HL-60 (cell line): ENCODE data around the gene DIP2C.
"Not testable (repeated sequence)": the region's sequence is repeated elsewhere in the genome, so short reads cannot be mapped to it uniquely, and the experiment has no call there.

ENCODE experiments used
- DNase-seq, 2 experiments: peaks; one replicate each; pipeline ENCODE4 v3.0.0-alpha.2; 2010 to 2020; ENCODE audit warnings: low read depth in 1 of 2, low spot score in 1 of 2
- H3K27ac ChIP-seq: fragments of 250-450 bp; sonication (Bioruptor Pico); replicated peaks from 2 replicates; pipeline ENCODE4 v1.5.1; 2020; ENCODE audit warnings: mild to moderate bottlenecking, moderate library complexity
- H3K27me3 ChIP-seq: fragments of 250-450 bp; sonication (Bioruptor Pico); 2 replicates; pipeline ENCODE4 v1.5.1; 2021; ENCODE audit warnings: mild to moderate bottlenecking, moderate library complexity; ENCODE audit not compliant: insufficient read depth, poor library complexity, severe bottlenecking
- H3K4me3 ChIP-seq: replicated peaks from 2 replicates; pipeline ENCODE4 v1.5.1; 2011; ENCODE audit warnings: mild to moderate bottlenecking, control low read depth, low read length; ENCODE audit not compliant: insufficient read depth
- GABPA ChIP-seq: IDR thresholded peaks from 2 replicates; pipeline ENCODE4 v1.6.1; 2012; ENCODE audit warnings: low read depth
- POLR2AphosphoS5 ChIP-seq: IDR thresholded peaks from 2 replicates; pipeline ENCODE4 v1.6.1; 2012; ENCODE audit warnings: low read depth
- SPI1 ChIP-seq: IDR thresholded peaks from 2 replicates; pipeline ENCODE4 v1.6.1; 2012; ENCODE audit warnings: low read depth, mild to moderate bottlenecking, borderline replicate concordance
- TF ChIP-seq, protein P1 (sequence below): IDR thresholded peaks from one replicate; pipeline ENCODE4 v1.5.1; 2011; ENCODE audit warnings: low read length, control low read depth, inconsistent platforms; ENCODE audit not compliant: insufficient read depth
- TF ChIP-seq, protein P2 (sequence below): IDR thresholded peaks from 2 replicates; pipeline ENCODE4 v1.6.1; 2012; ENCODE audit warnings: low read depth; ENCODE audit not compliant: insufficient replicate concordance

Gene DIP2C

DNA sequence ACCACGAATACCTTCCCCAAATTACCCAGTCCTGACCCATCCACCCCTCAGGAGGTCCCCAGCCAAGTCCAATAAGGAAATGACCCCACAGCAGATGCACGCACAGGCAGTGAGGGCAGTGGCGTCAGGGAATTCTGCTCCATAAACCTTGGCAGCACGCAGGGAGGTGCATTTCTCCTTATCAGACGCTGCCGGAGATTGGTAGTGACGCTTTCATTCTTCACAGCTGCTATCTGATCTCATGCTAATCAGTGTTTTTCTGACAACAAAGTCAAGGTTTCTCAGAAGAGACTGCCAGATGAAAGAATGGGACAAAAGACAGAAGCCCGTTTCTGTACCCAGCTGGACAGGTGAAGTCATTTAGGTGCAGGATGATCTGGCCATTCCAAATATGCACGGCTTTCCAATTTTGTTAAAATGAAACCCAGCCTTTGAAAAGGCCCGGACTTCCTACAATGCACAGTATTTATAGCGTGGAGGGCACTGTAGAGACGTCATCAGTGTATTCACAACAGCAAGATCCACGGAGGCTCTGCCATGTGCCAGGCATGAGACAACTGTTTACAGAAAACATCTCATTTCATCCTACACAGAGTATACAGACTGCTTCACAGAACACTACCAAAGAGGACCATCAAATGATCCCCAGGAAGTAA is 35.3 kb downstream of the DIP2C start:
- no peak for DNase-seq

DNA sequence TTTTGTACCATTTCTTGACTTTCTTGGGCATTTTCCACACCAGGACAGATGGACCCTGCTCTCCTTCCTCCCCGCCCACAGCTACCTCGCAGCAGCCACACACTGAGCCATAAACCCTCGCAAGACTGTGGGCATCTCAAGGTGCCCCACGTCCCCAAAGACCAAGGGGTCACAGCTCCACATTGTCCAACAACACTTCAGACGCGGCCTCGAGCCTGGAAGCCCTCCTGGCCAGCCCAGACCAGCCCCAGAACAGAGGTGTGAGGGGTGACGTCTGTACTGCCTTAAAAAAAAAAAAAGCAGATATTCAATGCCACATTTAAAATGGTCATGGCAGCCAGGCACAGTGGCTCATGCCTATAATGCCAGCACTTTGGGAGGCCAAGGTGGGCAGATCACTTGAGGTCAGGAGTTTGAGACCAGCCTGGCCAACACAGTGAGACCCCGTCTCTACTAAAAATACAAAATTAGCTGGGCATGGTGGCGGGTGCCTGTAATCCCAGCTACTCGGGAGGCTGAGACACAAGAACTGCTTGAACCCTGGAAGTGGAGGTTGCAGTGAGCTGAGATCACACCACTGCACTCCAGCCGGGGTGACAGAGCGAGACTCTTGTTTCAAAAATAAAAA is 36.5 kb downstream of the DIP2C start:
- not testable (repeated sequence) for H3K27me3 ChIP-seq, DNase-seq, H3K27ac ChIP-seq, H3K4me3 ChIP-seq

More for the DNA sequence above, 35.3 kb downstream of the DIP2C start:
- TF ChIP-seq POLR2AphosphoS5 (no peak), SPI1 (no peak)
- TF ChIP-seq, protein P1, sequence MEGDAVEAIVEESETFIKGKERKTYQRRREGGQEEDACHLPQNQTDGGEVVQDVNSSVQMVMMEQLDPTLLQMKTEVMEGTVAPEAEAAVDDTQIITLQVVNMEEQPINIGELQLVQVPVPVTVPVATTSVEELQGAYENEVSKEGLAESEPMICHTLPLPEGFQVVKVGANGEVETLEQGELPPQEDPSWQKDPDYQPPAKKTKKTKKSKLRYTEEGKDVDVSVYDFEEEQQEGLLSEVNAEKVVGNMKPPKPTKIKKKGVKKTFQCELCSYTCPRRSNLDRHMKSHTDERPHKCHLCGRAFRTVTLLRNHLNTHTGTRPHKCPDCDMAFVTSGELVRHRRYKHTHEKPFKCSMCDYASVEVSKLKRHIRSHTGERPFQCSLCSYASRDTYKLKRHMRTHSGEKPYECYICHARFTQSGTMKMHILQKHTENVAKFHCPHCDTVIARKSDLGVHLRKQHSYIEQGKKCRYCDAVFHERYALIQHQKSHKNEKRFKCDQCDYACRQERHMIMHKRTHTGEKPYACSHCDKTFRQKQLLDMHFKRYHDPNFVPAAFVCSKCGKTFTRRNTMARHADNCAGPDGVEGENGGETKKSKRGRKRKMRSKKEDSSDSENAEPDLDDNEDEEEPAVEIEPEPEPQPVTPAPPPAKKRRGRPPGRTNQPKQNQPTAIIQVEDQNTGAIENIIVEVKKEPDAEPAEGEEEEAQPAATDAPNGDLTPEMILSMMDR: no peak
- H3K27ac ChIP-seq: no peak overlapping the region
- H3K27me3 ChIP-seq: no peaks in the 10 kb centered on the region
- no peak overlapping the region for H3K4me3 ChIP-seq

DNA sequence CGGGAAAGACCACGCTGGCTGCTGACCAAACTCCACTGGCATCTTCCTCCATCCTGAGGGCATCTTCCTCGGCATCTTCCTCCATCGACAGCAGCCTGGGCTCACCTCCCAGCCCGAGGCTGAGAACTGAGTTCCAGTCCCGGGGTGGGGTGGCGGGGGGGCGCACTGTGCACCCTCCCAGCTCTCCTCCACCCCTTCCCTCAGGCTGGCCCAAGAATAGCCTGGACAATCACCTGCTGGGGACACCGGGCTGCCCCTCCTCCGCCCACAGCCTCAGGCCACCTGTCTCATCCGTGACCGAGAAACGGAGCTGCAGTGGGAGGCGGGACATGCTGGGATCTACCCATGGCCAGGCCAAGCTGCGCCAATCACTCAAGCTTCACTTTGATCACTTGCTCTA is 37.2 kb downstream of the DIP2C start:
- Histone ChIP-seq H3K4me3 (no peak overlapping the region), H3K27ac (no peak overlapping the region), H3K27me3 (no peaks in the 10 kb centered on the region)
- TF ChIP-seq POLR2AphosphoS5 (no peak), SPI1 (no peak), GABPA (no peak)
- TF ChIP-seq, protein P1: no peak
- TF ChIP-seq, protein P2, sequence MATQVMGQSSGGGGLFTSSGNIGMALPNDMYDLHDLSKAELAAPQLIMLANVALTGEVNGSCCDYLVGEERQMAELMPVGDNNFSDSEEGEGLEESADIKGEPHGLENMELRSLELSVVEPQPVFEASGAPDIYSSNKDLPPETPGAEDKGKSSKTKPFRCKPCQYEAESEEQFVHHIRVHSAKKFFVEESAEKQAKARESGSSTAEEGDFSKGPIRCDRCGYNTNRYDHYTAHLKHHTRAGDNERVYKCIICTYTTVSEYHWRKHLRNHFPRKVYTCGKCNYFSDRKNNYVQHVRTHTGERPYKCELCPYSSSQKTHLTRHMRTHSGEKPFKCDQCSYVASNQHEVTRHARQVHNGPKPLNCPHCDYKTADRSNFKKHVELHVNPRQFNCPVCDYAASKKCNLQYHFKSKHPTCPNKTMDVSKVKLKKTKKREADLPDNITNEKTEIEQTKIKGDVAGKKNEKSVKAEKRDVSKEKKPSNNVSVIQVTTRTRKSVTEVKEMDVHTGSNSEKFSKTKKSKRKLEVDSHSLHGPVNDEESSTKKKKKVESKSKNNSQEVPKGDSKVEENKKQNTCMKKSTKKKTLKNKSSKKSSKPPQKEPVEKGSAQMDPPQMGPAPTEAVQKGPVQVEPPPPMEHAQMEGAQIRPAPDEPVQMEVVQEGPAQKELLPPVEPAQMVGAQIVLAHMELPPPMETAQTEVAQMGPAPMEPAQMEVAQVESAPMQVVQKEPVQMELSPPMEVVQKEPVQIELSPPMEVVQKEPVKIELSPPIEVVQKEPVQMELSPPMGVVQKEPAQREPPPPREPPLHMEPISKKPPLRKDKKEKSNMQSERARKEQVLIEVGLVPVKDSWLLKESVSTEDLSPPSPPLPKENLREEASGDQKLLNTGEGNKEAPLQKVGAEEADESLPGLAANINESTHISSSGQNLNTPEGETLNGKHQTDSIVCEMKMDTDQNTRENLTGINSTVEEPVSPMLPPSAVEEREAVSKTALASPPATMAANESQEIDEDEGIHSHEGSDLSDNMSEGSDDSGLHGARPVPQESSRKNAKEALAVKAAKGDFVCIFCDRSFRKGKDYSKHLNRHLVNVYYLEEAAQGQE: no peak
- DNase-seq: no peak

DNA sequence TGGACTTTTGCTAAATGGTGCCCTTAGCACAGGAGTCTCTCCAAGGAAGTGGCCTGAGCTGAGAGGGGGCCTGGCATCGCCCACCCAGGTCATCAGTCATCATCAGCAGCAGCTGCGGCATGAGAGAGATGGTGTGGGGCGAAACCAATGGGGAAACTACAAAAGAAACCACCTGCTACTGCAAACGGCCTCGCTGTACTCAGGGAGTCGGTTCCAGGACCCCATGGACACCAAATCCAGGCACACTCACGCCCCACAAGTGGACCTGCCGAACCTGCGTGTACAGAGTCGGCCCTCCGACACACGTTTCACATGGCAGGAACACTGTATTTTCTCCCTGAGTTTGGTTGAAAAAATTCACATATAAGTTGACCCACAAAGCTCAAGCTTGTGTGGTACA is 37.8 kb downstream of the DIP2C start:
- no peaks in the 10 kb centered on the region for H3K27me3 ChIP-seq
- TF ChIP-seq, protein P2: no peak
- TF ChIP-seq GABPA (no peak), SPI1 (no peak), POLR2AphosphoS5 (no peak)
- TF ChIP-seq, protein P1: no peak
- no peak for DNase-seq
- H3K4me3 ChIP-seq: no peak overlapping the region
- H3K27ac ChIP-seq: no peak overlapping the region
